CD4-positive, alpha-beta T cell treated with Interferon alpha-2 for 1 hour (primary cell): ENCODE results near the gene ALG9.

Experiments
- DNase-seq, 2 donors: peaks; one replicate each; pipeline ENCODE4 v3.0.0-alpha.2; 2020 to 2022

ALG9 gene

DNA sequence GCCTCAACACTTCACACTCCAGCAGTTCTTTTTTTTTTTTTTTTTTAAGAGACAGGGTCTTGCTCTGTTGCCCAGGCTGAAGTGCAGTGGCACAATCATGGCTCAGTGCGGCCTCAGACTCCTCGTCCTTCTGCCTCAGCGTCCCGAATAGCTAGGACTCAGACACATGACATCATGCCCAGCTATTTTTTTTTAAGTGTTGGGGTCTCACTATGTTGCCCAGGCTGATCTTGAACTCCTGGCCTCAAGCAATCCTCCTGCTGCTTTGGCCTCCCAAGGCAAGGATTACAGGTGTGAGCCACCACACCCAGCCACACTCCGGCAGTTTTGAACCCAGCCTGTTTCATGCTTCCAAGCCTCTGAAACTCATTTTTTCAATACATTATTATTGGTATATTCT, 108.9 kb downstream of the ALG9 start:
- DNase-seq, result no peak

DNA sequence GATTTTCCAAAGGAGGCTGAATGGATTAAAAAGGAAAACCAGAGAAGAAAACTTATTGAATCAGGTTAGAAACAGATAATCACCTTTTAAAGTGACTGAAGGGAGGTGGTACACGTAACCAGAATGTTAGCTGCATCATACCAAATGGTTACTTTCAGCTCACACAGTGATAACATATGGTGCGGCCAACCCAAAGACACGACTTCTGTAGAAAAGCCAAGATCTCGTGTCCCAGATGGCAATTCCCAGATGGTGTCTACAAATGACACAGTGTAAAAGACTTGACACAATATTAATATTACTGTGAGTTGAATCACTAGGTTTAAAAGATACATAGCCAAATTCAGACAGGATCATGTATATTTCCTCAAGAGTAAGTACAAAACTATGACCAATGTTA, 110.3 kb downstream of the ALG9 start:
- no peak for DNase-seq

DNA sequence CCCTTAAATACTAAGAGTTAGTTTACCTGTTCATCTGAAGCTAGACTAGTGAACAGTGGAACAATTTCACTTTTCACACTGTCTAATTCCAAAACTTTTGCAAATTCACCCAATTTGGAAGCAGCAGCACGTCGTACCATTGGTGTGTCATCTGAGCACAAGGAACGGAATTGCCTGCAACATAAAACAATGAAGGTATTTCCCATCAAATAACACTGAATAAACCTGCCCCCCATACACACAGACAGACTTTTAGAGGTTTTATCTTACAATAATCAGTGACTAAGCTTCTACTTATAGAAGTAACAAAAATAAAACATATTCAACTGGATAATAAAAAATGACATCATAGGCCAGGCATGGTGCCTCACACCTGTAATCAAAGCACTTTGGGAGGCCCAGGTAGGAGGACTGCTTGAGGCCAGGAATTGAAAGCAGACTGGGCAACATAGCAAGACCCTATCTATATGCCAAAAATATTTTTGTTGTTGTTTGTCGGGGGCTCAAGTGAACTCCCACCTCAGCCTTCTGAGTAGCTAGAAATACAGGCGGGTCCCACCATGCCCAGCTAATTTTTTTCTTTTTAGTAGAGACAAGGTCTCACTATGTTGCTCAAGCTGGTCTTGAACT, 111.5 kb downstream of the ALG9 start:
- DNase-seq, result no peak

DNA sequence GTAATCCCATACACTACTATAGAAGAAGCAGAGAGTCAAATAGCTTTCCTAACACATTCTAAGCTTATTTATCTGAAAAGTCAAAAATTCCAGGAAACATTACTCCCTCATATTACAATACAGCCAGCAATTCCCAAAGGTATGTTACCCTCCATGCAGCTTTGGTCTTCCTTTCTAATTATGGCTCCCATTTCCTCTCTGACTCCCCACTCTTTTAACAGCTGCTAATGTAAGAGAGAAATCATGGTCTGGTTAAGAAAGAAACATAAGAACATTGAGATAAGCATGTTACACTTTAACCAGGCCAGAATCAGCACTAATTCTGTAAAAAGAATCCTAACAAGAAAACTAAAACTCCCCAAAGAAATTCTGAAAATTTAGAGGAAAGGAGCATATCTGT, 112.0 kb downstream of the ALG9 start:
- no peak for DNase-seq

DNA sequence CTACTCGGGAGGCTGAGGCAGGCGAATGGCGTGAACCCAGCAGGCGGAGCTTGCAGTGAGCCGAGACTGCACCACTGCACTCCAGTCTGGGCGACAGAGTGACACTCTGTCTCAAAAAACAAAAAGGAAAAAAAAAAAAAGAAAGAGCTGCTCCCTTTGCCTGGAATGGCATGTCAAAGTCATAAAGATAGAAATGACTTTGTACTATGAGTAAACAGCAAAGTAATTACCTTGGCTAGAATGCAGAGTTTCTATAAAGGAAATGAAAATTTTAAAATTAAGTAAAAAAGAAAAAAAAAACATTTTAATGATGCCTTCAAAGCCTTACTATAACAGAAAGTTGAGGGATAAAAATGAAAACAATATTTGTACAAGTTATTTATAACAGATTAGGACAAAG, 115.3 kb downstream of the ALG9 start:
- DNase-seq, result no peak

DNA sequence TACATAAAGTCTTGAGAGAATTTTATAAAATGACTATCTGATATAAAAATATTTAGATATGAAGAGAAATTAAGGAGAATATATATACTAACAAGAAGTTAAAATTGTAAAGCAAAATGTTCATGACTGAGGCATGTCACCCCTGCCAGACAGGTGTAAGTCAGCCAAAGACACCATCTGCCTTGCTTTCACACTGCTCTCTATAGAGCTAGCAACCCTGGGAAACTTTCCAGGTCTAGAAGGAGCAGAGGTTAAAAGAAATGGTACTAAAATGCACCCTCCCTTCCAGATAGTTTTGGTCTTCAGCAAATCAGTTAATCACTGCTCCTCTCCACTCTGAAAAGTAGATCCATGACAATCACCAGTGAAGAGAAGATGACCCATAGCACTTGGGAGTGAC, 121.7 kb downstream of the ALG9 start:
- no peak for DNase-seq

DNA sequence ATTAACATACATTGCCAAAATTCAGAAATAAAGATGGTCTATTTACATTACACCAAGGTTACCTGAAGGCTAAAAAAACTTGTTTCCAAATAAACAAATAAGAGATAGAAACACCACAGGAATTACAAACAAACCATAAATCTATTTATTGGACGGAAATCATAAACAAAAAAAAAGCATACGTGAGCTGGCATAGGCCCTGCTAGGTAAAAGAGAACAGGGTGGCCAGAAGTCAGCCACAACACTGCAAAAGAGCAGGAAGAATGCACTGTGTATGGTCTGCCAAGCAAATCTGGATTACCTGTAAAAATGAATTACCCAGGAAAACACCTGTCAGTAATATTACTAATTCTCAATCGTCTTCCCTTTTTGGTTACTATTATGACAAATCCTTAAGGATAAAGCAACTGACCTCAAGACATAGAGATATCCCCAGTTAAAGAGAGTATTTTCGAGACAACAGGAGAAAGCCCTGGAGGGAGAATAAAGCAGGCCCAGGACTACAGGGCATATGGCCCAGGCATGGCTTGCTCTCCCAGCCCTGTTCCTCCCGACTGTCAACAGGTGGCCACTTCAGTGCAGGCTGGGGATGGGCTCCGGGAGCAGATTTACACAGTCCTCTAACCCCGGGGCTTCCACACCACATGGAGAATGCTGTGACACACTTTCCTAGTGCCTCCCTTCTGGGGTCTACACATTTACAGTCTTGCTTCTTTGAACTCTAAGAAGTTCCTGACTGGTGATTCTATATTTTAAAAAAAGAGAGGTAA, 123.2 kb downstream of the ALG9 start:
- DNase-seq, result no peak

DNA sequence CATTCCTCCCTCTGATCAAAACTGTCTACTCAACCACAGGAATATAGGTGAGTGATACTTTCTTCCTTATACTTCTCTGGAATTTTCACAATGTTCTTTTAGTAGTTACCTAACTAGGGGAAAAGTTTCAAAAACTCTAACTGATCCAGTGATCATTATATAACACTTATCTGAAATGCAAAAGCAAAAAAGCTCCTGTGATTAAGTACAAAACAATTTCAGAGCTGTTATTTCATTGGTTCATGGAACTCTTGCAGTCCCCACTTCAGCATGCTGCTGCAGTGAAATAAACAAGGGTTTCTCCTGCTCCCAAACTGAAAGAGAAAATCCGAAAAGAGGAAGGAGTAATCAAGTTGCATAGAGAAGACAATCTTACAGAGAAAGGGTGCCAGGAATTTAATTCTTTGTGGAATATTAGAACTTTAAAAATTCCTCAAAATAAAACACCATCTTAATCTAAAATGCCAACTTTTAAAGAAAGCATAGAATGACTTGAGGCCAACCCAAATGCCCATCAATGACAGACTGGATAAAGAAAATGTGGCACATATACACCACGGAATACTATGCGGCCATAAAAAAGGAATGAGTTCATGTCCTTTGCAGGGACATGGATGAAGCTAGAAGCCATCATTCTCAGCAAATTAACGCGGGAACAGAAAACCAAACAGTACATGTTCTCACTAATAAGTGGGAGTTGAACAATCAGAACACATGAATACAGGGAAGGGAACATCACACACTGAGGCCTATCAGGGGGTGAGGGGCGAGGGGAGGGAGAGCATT, 125.5 kb downstream of the ALG9 start:
- DNase-seq, result no peak

DNA sequence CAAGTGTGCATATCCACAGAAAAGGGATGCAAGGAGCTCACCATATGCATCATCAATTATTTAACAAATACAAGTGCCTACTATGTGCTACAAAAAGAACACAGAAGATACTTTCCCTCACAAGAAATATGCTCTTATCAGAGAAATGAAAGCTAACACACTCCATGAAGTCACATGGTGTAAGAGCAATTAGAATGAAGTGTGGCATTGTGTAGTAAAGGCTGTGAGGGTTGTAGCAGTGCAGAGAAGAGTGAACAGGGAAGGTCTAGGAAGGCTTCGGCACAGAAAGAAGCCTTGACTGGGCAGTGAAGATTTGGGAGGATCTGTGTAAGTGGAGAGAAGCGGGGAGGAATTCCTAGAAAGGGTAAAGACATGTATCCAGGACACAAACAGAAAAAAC, 127.7 kb downstream of the ALG9 start:
- no peak for DNase-seq

DNA sequence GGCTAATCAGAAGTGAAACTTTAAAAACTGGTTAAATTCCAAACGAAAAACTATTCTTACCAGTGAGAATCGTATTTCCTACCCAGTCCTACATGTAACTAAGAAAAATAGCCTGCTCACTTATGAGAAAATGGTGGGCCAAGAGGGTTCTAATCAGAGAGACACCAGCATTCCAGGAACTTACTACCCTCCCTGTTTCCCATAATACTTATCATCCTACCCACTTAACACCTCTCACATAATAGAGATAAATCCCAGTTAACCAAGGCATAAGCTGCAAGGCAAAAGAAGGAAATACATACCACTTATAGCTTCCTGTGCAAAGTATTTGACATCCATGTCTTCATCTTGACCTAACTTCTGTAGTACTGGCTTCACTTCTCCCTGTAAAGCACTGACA, 129.6 kb downstream of the ALG9 start:
- DNase-seq, result no peak

DNA sequence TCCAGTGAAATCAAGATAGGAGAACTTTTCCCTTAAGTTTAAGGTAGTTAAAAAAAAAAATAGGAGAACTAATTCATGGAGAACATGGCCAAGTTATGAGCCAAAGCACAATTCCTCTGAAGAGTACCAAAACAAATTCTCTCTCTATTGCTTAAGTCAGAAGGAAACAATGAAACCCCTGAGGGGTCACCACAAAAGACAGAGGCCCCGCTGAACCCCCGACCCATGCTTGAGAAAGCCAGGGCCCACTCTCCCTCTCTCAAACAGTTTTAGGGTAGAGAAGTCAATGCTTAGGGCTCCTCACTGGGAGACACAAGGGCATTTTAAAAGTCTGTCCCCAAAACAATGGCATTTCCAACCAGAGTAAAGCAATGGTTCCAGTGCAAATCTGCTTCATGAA, 132.1 kb downstream of the ALG9 start:
- no peak for DNase-seq

DNA sequence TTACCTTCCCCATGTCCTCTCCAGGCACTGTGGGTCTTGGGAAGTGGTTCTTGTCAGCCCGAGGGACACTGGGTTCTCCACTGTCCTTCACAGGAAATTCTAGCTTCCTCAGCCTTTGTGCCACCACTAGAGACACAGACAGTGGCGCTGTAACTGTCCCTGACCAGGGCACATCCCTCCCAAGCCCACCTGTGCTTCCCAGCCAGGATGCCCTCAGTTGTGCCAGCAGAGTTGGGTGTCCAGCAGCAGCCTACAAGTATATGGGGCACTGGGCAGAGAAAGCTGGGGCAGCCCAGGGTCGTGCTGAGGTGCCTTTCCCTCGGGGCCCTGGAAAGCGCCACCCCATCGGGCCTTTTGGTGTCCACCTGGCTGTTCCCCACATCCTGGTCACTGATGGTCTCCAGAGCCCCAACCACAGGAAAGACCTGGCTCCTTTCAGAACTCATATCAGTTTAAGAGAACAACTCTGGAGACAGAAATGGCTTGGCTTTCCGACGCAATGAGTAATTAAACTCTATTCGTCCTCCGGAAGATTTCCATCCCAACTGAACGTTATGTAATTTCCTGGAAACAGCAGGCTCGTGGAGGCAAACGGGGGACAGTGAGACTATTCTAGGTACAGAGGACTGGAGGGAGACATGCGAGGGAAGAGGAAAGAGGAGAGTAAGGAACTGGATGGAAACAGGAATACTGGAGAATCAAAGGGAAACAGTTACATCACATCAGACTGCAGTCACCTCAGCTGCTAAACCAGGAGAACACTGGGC, 133.8 kb downstream of the ALG9 start:
- no peak for DNase-seq

DNA sequence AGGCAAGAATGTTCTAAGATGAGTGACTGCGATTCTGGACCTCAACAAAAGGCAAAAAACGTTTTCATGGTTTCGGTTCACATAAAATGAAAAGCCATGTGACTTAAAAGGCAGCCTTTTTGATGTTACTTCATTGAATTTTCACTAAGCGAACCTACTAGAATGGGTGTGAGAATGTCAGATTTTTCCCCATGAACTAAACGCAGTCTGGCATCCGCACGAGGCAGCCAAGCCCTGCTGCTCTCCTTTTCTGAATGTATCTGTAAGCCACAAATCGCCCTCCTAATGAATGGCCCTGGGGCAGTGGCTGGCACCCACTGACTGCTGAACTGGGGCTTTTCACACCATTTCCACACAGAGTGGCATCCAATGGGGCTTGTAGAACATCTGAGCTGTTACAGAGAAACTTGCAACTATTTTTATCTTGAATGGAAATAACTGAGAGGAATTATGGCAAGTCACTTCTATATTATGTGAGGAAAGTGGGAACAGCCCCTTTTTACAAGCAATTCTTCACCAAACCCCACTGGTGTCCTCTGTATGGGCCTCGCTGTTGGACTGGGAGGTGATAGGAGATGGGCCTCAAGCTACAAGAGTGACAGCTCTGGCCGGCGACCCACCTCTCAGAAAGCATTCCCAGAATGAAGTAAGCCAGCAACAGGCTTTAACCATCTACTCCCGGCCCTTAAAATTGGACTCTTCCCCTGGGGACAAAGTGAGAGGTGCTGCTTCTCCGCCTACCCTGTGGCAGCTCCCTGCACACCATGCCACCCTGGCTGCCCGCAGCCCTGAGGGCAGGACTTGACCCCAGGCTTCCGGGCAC, 134.5 kb downstream of the ALG9 start:
- no peak for DNase-seq
